22Rv1 (cell line): ENCODE data around the gene RAD51B.
A peak's percentile ranks its signal among the peaks of the same experiment; 100 is the strongest.

Source experiments
- H3K27ac ChIP-seq: fragments of 450-650 bp; 2 replicates; pipeline ENCODE4 v1.5.1; 2017
- CTCF ChIP-seq: fragments of 450-650 bp; IDR thresholded peaks from 2 replicates; pipeline ENCODE4 v1.5.1; 2017; ENCODE audit warnings: mild to moderate bottlenecking
- ZFX ChIP-seq: fragments of 450-650 bp; IDR thresholded peaks from 2 replicates; pipeline ENCODE4 v1.6.1; 2017; ENCODE audit warnings: antibody characterized with exemption, borderline replicate concordance

Gene RAD51B

DNA sequence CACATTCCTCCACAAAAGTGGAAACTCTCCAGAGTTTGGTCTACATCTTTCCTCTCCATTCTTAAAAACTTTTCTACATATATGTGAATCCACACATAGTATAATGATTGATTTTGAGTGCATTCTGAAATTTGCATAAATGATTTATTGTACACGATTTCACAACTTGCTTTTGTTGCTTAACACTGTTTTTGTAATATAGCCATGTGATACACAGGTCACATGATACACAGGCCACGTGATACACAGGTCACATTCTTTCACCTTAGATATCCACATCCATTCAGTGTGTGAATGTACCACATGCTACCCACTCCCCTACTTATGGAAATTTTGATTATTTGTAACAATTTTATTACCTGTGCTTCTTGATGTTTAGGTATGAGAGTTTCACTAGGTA, 654.2 kb downstream of the RAD51B start:
- H3K27ac ChIP-seq = no peak overlapping the region
- TF ChIP-seq ZFX = no peak
- TF ChIP-seq CTCF = no peak

DNA sequence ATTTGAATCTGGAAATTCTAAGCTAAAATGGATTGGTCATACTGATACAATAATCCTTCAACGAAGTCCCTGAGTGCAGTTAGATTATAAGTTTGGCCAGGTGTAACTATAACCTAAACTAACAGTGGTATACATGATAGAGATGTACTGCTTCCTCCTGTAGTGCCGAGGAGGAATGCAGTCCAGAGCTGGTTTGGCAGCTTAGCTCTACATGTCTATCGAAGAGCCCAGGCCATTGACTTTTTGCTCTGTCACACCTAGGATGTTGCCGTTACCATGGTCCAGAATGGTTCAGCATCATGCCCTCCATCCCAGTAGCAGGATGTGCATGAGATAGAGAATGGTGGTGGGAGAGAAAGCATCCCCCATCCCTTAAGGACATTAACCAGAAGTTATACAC, 655.2 kb downstream of the RAD51B start:
- no peak overlapping the region for H3K27ac ChIP-seq
- no peak for TF ChIP-seq ZFX
- TF ChIP-seq CTCF = no peak

GRCh38 chr14:68475802-68476201, 656.2 kb downstream of the RAD51B start:
- TF ChIP-seq CTCF (no peak), ZFX (no peak)

GRCh38 chr14:68476212-68477109, 656.9 kb downstream of the RAD51B start:
- no peak for TF ChIP-seq CTCF
- no peak for TF ChIP-seq ZFX
- H3K27ac ChIP-seq = peak overlapping the region; percentile 33; the same call in 1 of the 2 replicates

More at GRCh38 chr14:68475802-68476201, 656.2 kb downstream of the RAD51B start:
- H3K27ac ChIP-seq = peak overlapping the region; percentile 33; the same call in 1 of the 2 replicates

DNA sequence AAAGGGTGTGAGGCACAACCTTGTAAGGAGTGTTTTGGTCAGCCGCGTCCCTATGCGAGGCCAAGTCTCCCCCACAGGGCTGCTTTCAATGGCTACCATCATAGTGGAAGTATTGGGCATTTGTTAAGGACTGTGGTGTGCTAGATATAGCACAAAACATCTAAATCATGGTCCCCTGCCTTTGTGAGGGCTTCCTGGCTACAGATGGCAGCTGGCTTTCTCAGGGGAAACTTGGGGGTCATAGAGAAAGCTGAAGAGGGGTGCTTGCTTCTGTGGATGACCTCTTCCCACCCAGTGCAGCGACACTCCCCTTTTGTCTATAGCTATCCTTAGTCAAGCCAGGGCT, 657.5 kb downstream of the RAD51B start:
- no peak for TF ChIP-seq CTCF
- TF ChIP-seq ZFX = no peak
- no peak overlapping the region for H3K27ac ChIP-seq

GRCh38 chr14:68477461-68478085, 658.0 kb downstream of the RAD51B start:
- TF ChIP-seq CTCF (no peak), ZFX (no peak)
- H3K27ac ChIP-seq = no peak overlapping the region

- H3K27ac ChIP-seq = no peak overlapping the region
- TF ChIP-seq ZFX = no peak
- no peak for TF ChIP-seq CTCF
Measured at GRCh38 chr14:68479247-68479646, 659.7 kb downstream of the RAD51B start.
